HepG2 (cell line): ENCODE measurements around the gene SUZ12. TPM values are rescaled to one million over a fixed set of nuclear protein-coding genes. Genes with fewer than 3 reads are reported as not detected.

Experiments
- BHLHE40 ChIP-seq: IDR thresholded peaks from 2 replicates; pipeline ENCODE4 v1.6.1; 2011; ENCODE audit warnings: low read length, improper control_type of control experiment
- HNRNPLL ChIP-seq: fragments of 200-400 bp; formaldehyde crosslinking; IDR thresholded peaks from 2 replicates; pipeline ENCODE4 v1.6.1; 2017; ENCODE audit warnings: mild to moderate bottlenecking, low read depth, low read length; ENCODE audit not compliant: poor library complexity, severe bottlenecking
- IRF1 ChIP-seq: sonication (generic); formaldehyde crosslinking; IDR thresholded peaks from 2 replicates; pipeline ENCODE4 v1.4.0; 2020; ENCODE audit warnings: low read depth, mild to moderate bottlenecking, missing genetic modification reagents
- KAT8 ChIP-seq: IDR thresholded peaks from 2 replicates; pipeline ENCODE4 v1.6.1; 2016; ENCODE audit warnings: missing genetic modification reagents, missing compliant biosample characterization
- MXI1 ChIP-seq: IDR thresholded peaks from 3 replicates; pipeline ENCODE4 v1.6.1; 2012; ENCODE audit warnings: low read depth, low read length, inconsistent platforms, borderline replicate concordance
- NONO ChIP-seq, 2 experiments: fragments of 450-650 bp in 1 of 2; sonication (generic) in 1 of 2; formaldehyde crosslinking in 1 of 2; IDR thresholded peaks in 1 of 2; conservative IDR thresholded peaks in 1 of 2; 2 replicates each; pipeline versions ENCODE4 v1.6.1 to v1.8.0; 2017 to 2022; ENCODE audit warnings: mild to moderate bottlenecking in 1 of 2, missing genetic modification reagents in 1 of 2, moderate library complexity in 1 of 2
- RBFOX2 ChIP-seq: fragments of 200-400 bp; formaldehyde crosslinking; IDR thresholded peaks from 2 replicates; pipeline ENCODE4 v1.6.1; 2017; ENCODE audit warnings: low read depth, mild to moderate bottlenecking, low read length
- SIX4 ChIP-seq: sonication (generic); formaldehyde crosslinking; IDR thresholded peaks from 2 replicates; pipeline ENCODE4 v1.4.0; 2020; ENCODE audit warnings: missing genetic modification reagents
- TOE1 ChIP-seq: sonication (generic); formaldehyde crosslinking; IDR thresholded peaks from 2 replicates; pipeline ENCODE4 v1.4.0; 2020; ENCODE audit warnings: mild to moderate bottlenecking, missing genetic modification reagents
- ZMYM3 ChIP-seq: sonication (generic); formaldehyde crosslinking; IDR thresholded peaks from 2 replicates; pipeline ENCODE4 v1.5.1; 2020; ENCODE audit warnings: mild to moderate bottlenecking, missing genetic modification reagents
- ZNF550 ChIP-seq: sonication (generic); formaldehyde crosslinking; IDR thresholded peaks from 2 replicates; pipeline ENCODE4 v1.4.0; 2020; ENCODE audit warnings: mild to moderate bottlenecking, missing genetic modification reagents, borderline replicate concordance
- polyA plus RNA-seq, 8 experiments: library from polyadenylated mRNA; depleted of rRNA in 3 of 8; stranded (reverse) in 7 of 8; unstranded in 1 of 8; fragments of >200 nt; fragmentation: Illumina TruSeq in 4 of 8; extraction: Trizol in 4 of 8; gene quantifications; 2 replicates each; pipeline versions ENCODE4 v1.2.1 to v1.2.3, GENCODE V29; 2011 to 2016; ENCODE audit warnings: low read depth in 4 of 8, missing spikeins in 1 of 8, mixed read lengths in 1 of 8; ENCODE audit not compliant: insufficient read depth in 1 of 8
- total RNA-seq, 5 experiments: library from RNA; depleted of rRNA; stranded (reverse); fragments of >200 nt; fragmentation: Illumina TruSeq; extraction: Trizol; gene quantifications; 2 replicates each; pipeline ENCODE4 v1.2.3, GENCODE V29; 2016; ENCODE audit warnings: low read depth in 1 of 5
- TF ChIP-seq, protein P1 (sequence below): sonication (generic); formaldehyde crosslinking; IDR thresholded peaks from 2 replicates; pipeline ENCODE4 v1.4.0; 2020; ENCODE audit warnings: missing genetic modification reagents, borderline replicate concordance
- TF ChIP-seq, protein P2 (sequence below): sonication (generic); formaldehyde crosslinking; IDR thresholded peaks from 2 replicates; pipeline ENCODE4 v1.5.0; 2020; ENCODE audit warnings: mild to moderate bottlenecking, missing genetic modification reagents, moderate library complexity

The SUZ12 gene
- total and polyA plus RNA-seq, 2 of the 13 experiments (the other 11 are each of a cell fraction or from before 2014, with no cell fraction given), result 11.7 to 15.6 TPM

DNA sequence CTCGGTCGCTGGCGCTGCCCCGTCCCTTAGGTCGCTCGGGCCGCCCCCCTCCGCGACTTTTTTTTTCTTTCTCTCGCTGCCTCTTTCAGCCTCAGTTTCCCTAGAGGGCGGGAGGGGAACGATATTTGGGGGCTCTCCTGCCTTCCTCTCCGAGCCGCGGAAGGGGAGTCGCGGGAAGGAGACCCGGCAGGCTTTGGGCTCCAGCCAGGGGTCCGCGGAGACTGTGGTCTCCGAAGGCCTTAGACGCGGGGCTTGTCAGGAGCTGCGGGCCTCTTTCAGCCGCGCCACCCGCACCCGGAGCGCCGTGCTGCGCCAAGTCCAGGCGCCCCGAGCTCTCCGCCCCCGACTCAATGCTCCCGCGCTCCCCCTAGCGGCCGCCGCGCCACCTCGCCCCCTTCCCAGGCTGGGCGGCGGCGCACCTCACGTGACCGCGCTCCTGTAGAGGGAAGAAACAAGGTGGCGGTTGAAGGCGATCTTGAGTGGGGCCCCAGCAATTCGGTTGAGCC, 70.2 kb downstream of the SUZ12 start, which contains the start of gene LRRC37B (continued):
- TF ChIP-seq ZNF550 (CRISPR knock-in tag), result no peak
- 0 out of 3 replicates have a peak, but pooled peaks have one; percentile 21 for TF ChIP-seq MXI1
- TF ChIP-seq, protein P1, sequence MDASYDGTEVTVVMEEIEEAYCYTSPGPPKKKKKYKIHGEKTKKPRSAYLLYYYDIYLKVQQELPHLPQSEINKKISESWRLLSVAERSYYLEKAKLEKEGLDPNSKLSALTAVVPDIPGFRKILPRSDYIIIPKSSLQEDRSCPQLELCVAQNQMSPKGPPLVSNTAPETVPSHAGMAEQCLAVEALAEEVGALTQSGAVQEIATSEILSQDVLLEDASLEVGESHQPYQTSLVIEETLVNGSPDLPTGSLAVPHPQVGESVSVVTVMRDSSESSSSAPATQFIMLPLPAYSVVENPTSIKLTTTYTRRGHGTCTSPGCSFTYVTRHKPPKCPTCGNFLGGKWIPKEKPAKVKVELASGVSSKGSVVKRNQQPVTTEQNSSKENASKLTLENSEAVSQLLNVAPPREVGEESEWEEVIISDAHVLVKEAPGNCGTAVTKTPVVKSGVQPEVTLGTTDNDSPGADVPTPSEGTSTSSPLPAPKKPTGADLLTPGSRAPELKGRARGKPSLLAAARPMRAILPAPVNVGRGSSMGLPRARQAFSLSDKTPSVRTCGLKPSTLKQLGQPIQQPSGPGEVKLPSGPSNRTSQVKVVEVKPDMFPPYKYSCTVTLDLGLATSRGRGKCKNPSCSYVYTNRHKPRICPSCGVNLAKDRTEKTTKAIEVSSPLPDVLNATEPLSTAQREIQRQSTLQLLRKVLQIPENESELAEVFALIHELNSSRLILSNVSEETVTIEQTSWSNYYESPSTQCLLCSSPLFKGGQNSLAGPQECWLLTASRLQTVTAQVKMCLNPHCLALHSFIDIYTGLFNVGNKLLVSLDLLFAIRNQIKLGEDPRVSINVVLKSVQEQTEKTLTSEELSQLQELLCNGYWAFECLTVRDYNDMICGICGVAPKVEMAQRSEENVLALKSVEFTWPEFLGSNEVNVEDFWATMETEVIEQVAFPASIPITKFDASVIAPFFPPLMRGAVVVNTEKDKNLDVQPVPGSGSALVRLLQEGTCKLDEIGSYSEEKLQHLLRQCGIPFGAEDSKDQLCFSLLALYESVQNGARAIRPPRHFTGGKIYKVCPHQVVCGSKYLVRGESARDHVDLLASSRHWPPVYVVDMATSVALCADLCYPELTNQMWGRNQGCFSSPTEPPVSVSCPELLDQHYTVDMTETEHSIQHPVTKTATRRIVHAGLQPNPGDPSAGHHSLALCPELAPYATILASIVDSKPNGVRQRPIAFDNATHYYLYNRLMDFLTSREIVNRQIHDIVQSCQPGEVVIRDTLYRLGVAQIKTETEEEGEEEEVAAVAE (CRISPR knock-in tag), result no peak
- TF ChIP-seq IRF1, result no peak
- TF ChIP-seq SIX4, result no peak
- TF ChIP-seq HNRNPLL, result peak; percentile 52
- TF ChIP-seq, protein P2, sequence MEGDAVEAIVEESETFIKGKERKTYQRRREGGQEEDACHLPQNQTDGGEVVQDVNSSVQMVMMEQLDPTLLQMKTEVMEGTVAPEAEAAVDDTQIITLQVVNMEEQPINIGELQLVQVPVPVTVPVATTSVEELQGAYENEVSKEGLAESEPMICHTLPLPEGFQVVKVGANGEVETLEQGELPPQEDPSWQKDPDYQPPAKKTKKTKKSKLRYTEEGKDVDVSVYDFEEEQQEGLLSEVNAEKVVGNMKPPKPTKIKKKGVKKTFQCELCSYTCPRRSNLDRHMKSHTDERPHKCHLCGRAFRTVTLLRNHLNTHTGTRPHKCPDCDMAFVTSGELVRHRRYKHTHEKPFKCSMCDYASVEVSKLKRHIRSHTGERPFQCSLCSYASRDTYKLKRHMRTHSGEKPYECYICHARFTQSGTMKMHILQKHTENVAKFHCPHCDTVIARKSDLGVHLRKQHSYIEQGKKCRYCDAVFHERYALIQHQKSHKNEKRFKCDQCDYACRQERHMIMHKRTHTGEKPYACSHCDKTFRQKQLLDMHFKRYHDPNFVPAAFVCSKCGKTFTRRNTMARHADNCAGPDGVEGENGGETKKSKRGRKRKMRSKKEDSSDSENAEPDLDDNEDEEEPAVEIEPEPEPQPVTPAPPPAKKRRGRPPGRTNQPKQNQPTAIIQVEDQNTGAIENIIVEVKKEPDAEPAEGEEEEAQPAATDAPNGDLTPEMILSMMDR (CRISPR knock-in tag), result peak; percentile 94
- no peak for TF ChIP-seq NONO (IDR thresholded peaks at IDR 0.05)
- TF ChIP-seq NONO (CRISPR knock-in tag; conservative IDR thresholded peaks at IDR 0.05), result 0 out of 2 replicates have a peak, but pooled peaks have one; percentile 32
- TF ChIP-seq KAT8 (CRISPR knock-in tag), result peak; percentile 53; the same call in 1 of the 2 replicates
- TF ChIP-seq ZMYM3 (CRISPR knock-in tag), result peak; percentile 67; the same call in 1 of the 2 replicates
- TF ChIP-seq RBFOX2, result peak; percentile 72
- TF ChIP-seq TOE1 (CRISPR knock-in tag), result no peak
- TF ChIP-seq BHLHE40, result peak; percentile 97
